ENCODE results near the gene GIPC2.

The GIPC2 gene

DNA sequence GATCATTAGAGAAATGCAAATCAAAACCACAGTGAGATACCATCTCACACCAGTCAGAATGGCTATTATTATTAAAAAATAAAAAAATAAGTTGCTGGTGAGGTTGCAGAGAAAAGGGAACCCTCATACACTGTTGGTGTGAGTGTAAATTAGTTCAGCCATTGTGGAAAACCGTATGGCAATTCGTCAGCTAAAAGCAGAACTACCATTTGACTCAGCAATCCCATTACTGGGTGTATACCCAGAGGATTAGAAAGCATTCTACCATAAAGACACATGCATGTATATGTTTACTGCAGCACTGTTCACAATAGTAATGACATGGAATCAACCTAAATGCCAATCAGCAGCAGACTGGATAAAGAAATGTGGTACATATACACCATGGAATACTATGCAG lies 42.2 kb downstream of the GIPC2 start:
- DNase-seq (ENCODE audit: low spot score), result no peak
- Histone ChIP-seq H3K4me3 (no peak overlapping the region), H3K27ac (no peak overlapping the region)
- no peak for TF ChIP-seq CTCF (IDR thresholded peaks at IDR 0.05)

DNA sequence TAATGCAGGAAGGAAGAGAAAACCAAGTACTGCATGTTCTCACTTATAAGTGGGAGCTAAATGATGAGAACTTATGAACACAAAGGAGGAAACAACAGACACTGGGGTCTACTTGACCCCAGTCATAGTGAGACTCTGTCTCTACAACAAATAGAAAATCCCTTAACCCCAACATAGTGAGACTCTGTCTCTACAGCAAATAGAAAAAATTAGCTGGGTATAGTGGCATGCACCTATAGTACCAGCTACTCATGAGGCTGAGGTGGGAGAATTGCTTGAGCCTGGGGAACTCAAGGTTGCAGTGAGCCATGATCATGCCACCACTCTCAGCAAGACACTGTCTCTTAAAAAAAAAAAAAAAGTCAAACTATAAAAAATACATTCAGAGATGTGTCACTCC lies 42.7 kb downstream of the GIPC2 start:
- no peak for TF ChIP-seq CTCF (IDR thresholded peaks at IDR 0.05)
- no peak for DNase-seq (ENCODE audit: low spot score)
- Histone ChIP-seq H3K27ac (no peak overlapping the region), H3K4me3 (no peak overlapping the region)

DNA sequence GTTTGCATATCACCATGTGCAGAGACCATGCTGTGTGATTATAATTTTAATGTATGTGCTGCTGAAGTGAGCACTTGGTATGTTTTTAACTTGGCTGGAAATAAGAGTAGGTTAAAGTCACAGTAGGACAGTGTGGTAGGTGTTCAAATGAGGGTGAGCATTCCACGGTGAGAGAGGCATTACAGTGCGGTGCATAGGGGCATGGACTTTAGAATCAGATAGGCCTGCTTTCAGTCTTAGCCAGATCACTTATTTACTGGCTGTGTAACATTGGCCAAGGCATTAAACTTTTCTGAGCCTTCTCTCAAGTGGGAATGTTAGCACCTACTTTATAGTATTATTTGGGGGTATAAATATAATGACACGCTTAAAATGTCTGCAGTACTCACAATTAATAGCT lies 43.2 kb downstream of the GIPC2 start:
- no peak overlapping the region for H3K27ac ChIP-seq
- no peak for TF ChIP-seq CTCF (IDR thresholded peaks at IDR 0.05)

GRCh38 chr1:78090472-78091133 lies 44.8 kb downstream of the GIPC2 start:
- DNase-seq (ENCODE audit: low spot score), result no peak
- H3K27ac ChIP-seq, result no peak overlapping the region
- TF ChIP-seq CTCF (IDR thresholded peaks at IDR 0.05), result no peak
- H3K4me3 ChIP-seq, result no peak overlapping the region

More for the DNA sequence above, 43.2 kb downstream of the GIPC2 start:
- no peak overlapping the region for H3K4me3 ChIP-seq
- no peak for DNase-seq (ENCODE audit: low spot score)

- Histone ChIP-seq H3K27ac (no peak overlapping the region), H3K4me3 (no peak overlapping the region)
- TF ChIP-seq CTCF (IDR thresholded peaks at IDR 0.05), result no peak
- DNase-seq (ENCODE audit: low spot score), result no peak
These were observed 45.5 kb downstream of the GIPC2 start for GRCh38 chr1:78091215-78091813.

- no peak for DNase-seq (ENCODE audit: low spot score)
- H3K27ac ChIP-seq, result no peak overlapping the region
- TF ChIP-seq CTCF (IDR thresholded peaks at IDR 0.05), result no peak
- no peak overlapping the region for H3K4me3 ChIP-seq
These were observed 46.1 kb downstream of the GIPC2 start for GRCh38 chr1:78091886-78092285.

DNA sequence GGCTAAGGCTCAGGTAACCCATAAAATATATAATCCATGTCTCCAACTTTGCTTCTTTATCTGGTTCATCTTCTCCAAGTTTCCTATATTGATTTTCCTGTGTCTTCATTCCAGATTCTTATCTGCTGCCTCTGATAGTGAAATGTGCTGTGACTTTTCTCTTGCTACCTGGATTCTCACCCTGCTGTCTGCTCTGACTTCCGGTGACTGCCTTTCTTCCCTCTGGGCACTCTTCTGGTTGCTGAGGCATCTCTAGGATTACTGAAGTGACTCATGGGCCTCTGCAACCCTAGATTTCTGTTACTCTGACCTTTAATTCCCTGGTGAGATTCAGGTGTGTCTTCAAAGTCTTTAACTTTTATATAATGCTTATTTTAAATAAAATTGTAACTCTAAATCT lies 46.9 kb downstream of the GIPC2 start:
- no peak for DNase-seq (ENCODE audit: low spot score)
- H3K27ac ChIP-seq, result no peak overlapping the region
- no peak for TF ChIP-seq CTCF (IDR thresholded peaks at IDR 0.05)
- H3K4me3 ChIP-seq, result no peak overlapping the region
